Measurements from ENCODE around the gene KRTAP4-6.
"Not testable (repeated sequence)": the region's sequence is repeated elsewhere in the genome, so short reads cannot be mapped to it uniquely, and the experiment has no call there.

Gene KRTAP4-6

GRCh38 chr17:41126412-41126811, 13.9 kb downstream of the KRTAP4-6 start:
- WGBS (ENCODE audit: extremely low coverage, insufficient coverage, insufficient read length): no CpG with 5 or more reads among the region's 3 CpGs
- Histone ChIP-seq H3K4me1 (ENCODE audit: control insufficient read depth in 1 of 2, insufficient read depth in 2 of 2, low read length in 2 of 2) (no peaks in the 10 kb centered on the region), H3K4me2 (ENCODE audit: low read length) (no peak overlapping the region)

GRCh38 chr17:41125064-41125463, 15.3 kb downstream of the KRTAP4-6 start:
- H3K79me1 ChIP-seq (ENCODE audit: low read length): no peaks in the 10 kb centered on the region
- no peak overlapping the region for H2AK5ac ChIP-seq (ENCODE audit: low read length)
- H2BK12ac ChIP-seq (ENCODE audit: low read length): no peak overlapping the region
- no peak overlapping the region for H3K9ac ChIP-seq (ENCODE audit: low read length)
- no peaks in the 10 kb centered on the region for H3K9me3 ChIP-seq (ENCODE audit: insufficient read depth, low read depth, low read length)
- H2BK5ac ChIP-seq (ENCODE audit: low read depth, low read length, poor library complexity): no peak overlapping the region
- no peak overlapping the region for H3K14ac ChIP-seq (ENCODE audit: low read length)
- H4K12ac ChIP-seq (ENCODE audit: low read depth, low read length): no peak overlapping the region
- no peak overlapping the region for H4K91ac ChIP-seq (ENCODE audit: low read depth, low read length)
- H4K8ac ChIP-seq (ENCODE audit: low read depth, low read length): no peak overlapping the region
- H3K27me3 ChIP-seq (ENCODE audit: insufficient read depth, low read length): no peaks in the 10 kb centered on the region
- DNase-seq: peak in 1 of 2 donors; percentile 53
- no peaks in the 10 kb centered on the region for H3K36me3 ChIP-seq (ENCODE audit: control insufficient read depth in 1 of 2, insufficient read depth in 2 of 2, low read length in 2 of 2)
- no peak overlapping the region for H3K18ac ChIP-seq (ENCODE audit: low read length)
- H3K4me3 ChIP-seq (ENCODE audit: low read depth, low read length): no peak overlapping the region
- H2AFZ ChIP-seq (ENCODE audit: insufficient read depth, low read length, poor library complexity): no peak overlapping the region
- H3K4me1 ChIP-seq (ENCODE audit: control insufficient read depth in 1 of 2, insufficient read depth in 2 of 2, low read length in 2 of 2): no peaks in the 10 kb centered on the region
- no peak overlapping the region for H3K27ac ChIP-seq (ENCODE audit: low read depth, low read length)
- no peak overlapping the region for H3K23ac ChIP-seq (ENCODE audit: low read length)
- no peak overlapping the region for H3K4ac ChIP-seq (ENCODE audit: low read depth, low read length)
- WGBS (ENCODE audit: extremely low coverage, insufficient coverage, insufficient read length): no CpG with 5 or more reads among the region's 2 CpGs
- no peak overlapping the region for H2BK120ac ChIP-seq (ENCODE audit: insufficient read depth, low read length, poor library complexity)
- H3K79me2 ChIP-seq (ENCODE audit: control insufficient read depth, insufficient read depth, low read length, poor library complexity): no peaks in the 10 kb centered on the region
- no peak overlapping the region for H3K4me2 ChIP-seq (ENCODE audit: low read length)

More at GRCh38 chr17:41126412-41126811, 13.9 kb downstream of the KRTAP4-6 start:
- Histone ChIP-seq H2AFZ (ENCODE audit: insufficient read depth, low read length, poor library complexity) (no peak overlapping the region), H3K27ac (ENCODE audit: low read depth, low read length) (no peak overlapping the region), H4K12ac (ENCODE audit: low read depth, low read length) (no peak overlapping the region), H3K4ac (ENCODE audit: low read depth, low read length) (no peak overlapping the region), H3K9ac (ENCODE audit: low read length) (no peak overlapping the region), H3K36me3 (ENCODE audit: control insufficient read depth in 1 of 2, insufficient read depth in 2 of 2, low read length in 2 of 2) (no peaks in the 10 kb centered on the region), H4K91ac (ENCODE audit: low read depth, low read length) (no peak overlapping the region), H3K9me3 (ENCODE audit: insufficient read depth, low read depth, low read length) (no peaks in the 10 kb centered on the region), H4K8ac (ENCODE audit: low read depth, low read length) (no peak overlapping the region), H3K4me3 (ENCODE audit: low read depth, low read length) (no peak overlapping the region), H2BK12ac (ENCODE audit: low read length) (no peak overlapping the region), H3K27me3 (ENCODE audit: insufficient read depth, low read length) (no peaks in the 10 kb centered on the region), H2BK5ac (ENCODE audit: low read depth, low read length, poor library complexity) (no peak overlapping the region), H3K18ac (ENCODE audit: low read length) (no peak overlapping the region), H3K23ac (ENCODE audit: low read length) (no peak overlapping the region), H2AK5ac (ENCODE audit: low read length) (no peak overlapping the region), H3K79me2 (ENCODE audit: control insufficient read depth, insufficient read depth, low read length, poor library complexity) (no peaks in the 10 kb centered on the region), H2BK120ac (ENCODE audit: insufficient read depth, low read length, poor library complexity) (no peak overlapping the region), H3K14ac (ENCODE audit: low read length) (no peak overlapping the region), H3K79me1 (ENCODE audit: low read length) (no peaks in the 10 kb centered on the region)
- no peak for DNase-seq

GRCh38 chr17:41123991-41124371, 16.4 kb downstream of the KRTAP4-6 start, which contains the start of gene KRTAP4-12:
TSS of gene KRTAP4-12 (minus strand) at chr17:41124182. CDS start at chr17:41124122, 60 bp downstream.
- H3K9me3 ChIP-seq (ENCODE audit: insufficient read depth, low read depth, low read length); H3K4me3 ChIP-seq (ENCODE audit: low read depth, low read length); H2BK120ac ChIP-seq (ENCODE audit: insufficient read depth, low read length, poor library complexity); DNase-seq; H2BK12ac ChIP-seq (ENCODE audit: low read length); H3K27me3 ChIP-seq (ENCODE audit: insufficient read depth, low read length); H3K4me1 ChIP-seq (ENCODE audit: control insufficient read depth in 1 of 2, insufficient read depth in 2 of 2, low read length in 2 of 2); H2BK5ac ChIP-seq (ENCODE audit: low read depth, low read length, poor library complexity); H3K14ac ChIP-seq (ENCODE audit: low read length); H2AK5ac ChIP-seq (ENCODE audit: low read length); H3K18ac ChIP-seq (ENCODE audit: low read length); H3K4ac ChIP-seq (ENCODE audit: low read depth, low read length); H3K36me3 ChIP-seq (ENCODE audit: control insufficient read depth in 1 of 2, insufficient read depth in 2 of 2, low read length in 2 of 2); H3K23ac ChIP-seq (ENCODE audit: low read length); H4K12ac ChIP-seq (ENCODE audit: low read depth, low read length); H4K8ac ChIP-seq (ENCODE audit: low read depth, low read length); H3K79me2 ChIP-seq (ENCODE audit: control insufficient read depth, insufficient read depth, low read length, poor library complexity); H4K91ac ChIP-seq (ENCODE audit: low read depth, low read length); H3K9ac ChIP-seq (ENCODE audit: low read length); H2AFZ ChIP-seq (ENCODE audit: insufficient read depth, low read length, poor library complexity); H3K27ac ChIP-seq (ENCODE audit: low read depth, low read length); H3K4me2 ChIP-seq (ENCODE audit: low read length); H3K79me1 ChIP-seq (ENCODE audit: low read length): not testable (repeated sequence)
- no CpG with 5 or more reads among the region's 3 CpGs for WGBS (ENCODE audit: extremely low coverage, insufficient coverage, insufficient read length)

- H3K36me3 ChIP-seq (ENCODE audit: control insufficient read depth in 1 of 2, insufficient read depth in 2 of 2, low read length in 2 of 2); H3K18ac ChIP-seq (ENCODE audit: low read length); H3K23ac ChIP-seq (ENCODE audit: low read length); H3K9ac ChIP-seq (ENCODE audit: low read length); H3K4ac ChIP-seq (ENCODE audit: low read depth, low read length); H3K4me3 ChIP-seq (ENCODE audit: low read depth, low read length); DNase-seq; H3K4me1 ChIP-seq (ENCODE audit: control insufficient read depth in 1 of 2, insufficient read depth in 2 of 2, low read length in 2 of 2); H4K8ac ChIP-seq (ENCODE audit: low read depth, low read length); H3K27ac ChIP-seq (ENCODE audit: low read depth, low read length); H3K79me2 ChIP-seq (ENCODE audit: control insufficient read depth, insufficient read depth, low read length, poor library complexity); H2AK5ac ChIP-seq (ENCODE audit: low read length); H2BK5ac ChIP-seq (ENCODE audit: low read depth, low read length, poor library complexity); H2BK12ac ChIP-seq (ENCODE audit: low read length); H2BK120ac ChIP-seq (ENCODE audit: insufficient read depth, low read length, poor library complexity); H3K27me3 ChIP-seq (ENCODE audit: insufficient read depth, low read length); H2AFZ ChIP-seq (ENCODE audit: insufficient read depth, low read length, poor library complexity); H3K14ac ChIP-seq (ENCODE audit: low read length); H3K4me2 ChIP-seq (ENCODE audit: low read length); H4K91ac ChIP-seq (ENCODE audit: low read depth, low read length); H3K9me3 ChIP-seq (ENCODE audit: insufficient read depth, low read depth, low read length); H3K79me1 ChIP-seq (ENCODE audit: low read length); H4K12ac ChIP-seq (ENCODE audit: low read depth, low read length): not testable (repeated sequence)
- no CpG with 5 or more reads among the region's 12 CpGs for WGBS (ENCODE audit: extremely low coverage, insufficient coverage, insufficient read length)
Measured at GRCh38 chr17:41123292-41123990, 16.9 kb downstream of the KRTAP4-6 start.

All from trophoblast cell (in vitro differentiated cells and primary cell).